H1 (cell line): Measurements from ENCODE around the gene FBXW8. TPM values are rescaled to one million over a fixed set of nuclear protein-coding genes. Genes with fewer than 3 reads are reported as not detected.

Source experiments
- ATF3 ChIP-seq: IDR thresholded peaks from 2 replicates; pipeline ENCODE4 v1.6.1; 2011; ENCODE audit warnings: low read depth, mild to moderate bottlenecking, low read length; ENCODE audit not compliant: insufficient read depth
- GABPA ChIP-seq: IDR thresholded peaks from 2 replicates; pipeline ENCODE4 v1.6.1; 2011; ENCODE audit warnings: mild to moderate bottlenecking, low read length, moderate library complexity, borderline replicate concordance; ENCODE audit not compliant: insufficient read depth
- RFX5 ChIP-seq: IDR thresholded peaks from 2 replicates; pipeline ENCODE4 v1.6.1; 2011; ENCODE audit warnings: low read depth, low read length, improper control_type of control experiment, borderline replicate concordance
- RXRA ChIP-seq: IDR thresholded peaks from 2 replicates; pipeline ENCODE4 v1.6.1; 2011; ENCODE audit warnings: low read depth, mild to moderate bottlenecking, low read length, moderate library complexity; ENCODE audit not compliant: insufficient read depth
- SIRT6 ChIP-seq: IDR thresholded peaks from one replicate; pipeline ENCODE4 v1.7.1; 2012; ENCODE audit warnings: low read length, inconsistent platforms
- polyA plus RNA-seq, 7 experiments: library from polyadenylated mRNA; depleted of rRNA in 3 of 7; stranded (reverse) in 5 of 7; unstranded in 2 of 7; fragments of >200 nt in 5 of 7; fragments of 200-250 nt in 2 of 7; gene quantifications; 1 replicate in 5 of 7; 2 replicates in 1 of 7; 4 replicates in 1 of 7; pipeline versions ENCODE4 v1.2.1 to v1.2.3, GENCODE V29; 2011 to 2013; ENCODE audit warnings: missing spikeins in 2 of 7, mixed read lengths in 2 of 7
- total RNA-seq: library from RNA; stranded (reverse); fragmentation: NEBNext Ultra II Directional; extraction: Animal tissue kit (Norgen Biotek cat#: 25700); gene quantifications from 2 replicates; pipeline ENCODE4 v1.2.1, GENCODE V29; 2021

Gene FBXW8
- total and polyA plus RNA-seq, 2 of the 8 experiments (the other 6 are each of a cell fraction or from before 2014, with no cell fraction given): 15.8 to 16.0 TPM

DNA sequence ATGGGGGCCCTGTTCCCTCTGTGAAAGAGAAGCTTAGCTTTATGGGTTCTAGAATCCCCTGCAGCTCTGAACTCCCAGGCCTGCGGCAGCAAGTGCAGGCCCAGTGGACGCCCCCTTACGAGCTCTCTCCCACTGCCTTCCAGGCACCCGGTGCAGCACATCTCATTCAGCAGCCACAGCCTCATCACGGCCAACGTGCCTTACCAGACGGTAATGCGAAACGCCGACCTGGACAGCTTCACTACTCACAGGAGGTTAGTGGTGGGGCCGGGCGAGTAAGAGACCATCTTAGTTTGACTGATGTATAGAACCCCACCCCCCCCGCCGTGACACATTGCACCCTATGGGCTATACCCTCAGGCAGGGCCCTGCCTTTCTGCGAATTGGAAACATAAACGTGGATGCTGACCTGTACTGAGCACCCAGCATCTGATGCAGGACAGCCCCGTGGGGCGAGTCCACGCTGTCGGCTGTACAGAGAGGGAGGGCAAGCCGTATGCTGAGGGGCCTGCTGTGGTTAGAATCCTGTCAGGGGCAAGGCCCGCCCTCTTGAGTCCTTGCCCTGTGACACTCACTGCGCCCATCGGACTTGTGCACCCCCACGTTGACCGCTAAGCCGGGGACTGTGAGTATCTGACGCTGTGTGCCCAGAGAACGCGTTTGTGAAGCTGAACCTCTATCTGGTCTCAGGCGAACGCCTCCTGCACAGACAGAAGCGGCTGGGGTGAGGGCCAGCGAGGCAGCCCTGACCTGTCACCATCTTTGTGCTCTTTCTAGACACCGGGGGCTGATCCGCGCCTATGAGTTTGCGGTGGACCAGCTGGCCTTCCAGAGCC is 116.7 kb downstream of the FBXW8 start (continued):
- TF ChIP-seq GABPA: no peak
- TF ChIP-seq RFX5: no peak
- TF ChIP-seq RXRA: no peak
- no peak for TF ChIP-seq SIRT6
- TF ChIP-seq ATF3: no peak
- TF ChIP-seq, all 59 proteins: peak for 0
